HUES48 (cell line): ENCODE measurements around the gene ELF2.
A peak's percentile ranks its signal among the peaks of the same experiment; 100 is the strongest.
"Not testable (repeated sequence)": the region's sequence is repeated elsewhere in the genome, so short reads cannot be mapped to it uniquely, and the experiment has no call there.

Experiments
- H3K27ac ChIP-seq: one replicate; pipeline ENCODE4 v1.7.0; 2013; ENCODE audit warnings: low read depth, low read length, inconsistent platforms
- H3K27me3 ChIP-seq: 2 replicates; pipeline ENCODE4 v1.6.1; 2013; ENCODE audit warnings: mild to moderate bottlenecking, low read length; ENCODE audit not compliant: control insufficient read depth, insufficient read depth
- H3K36me3 ChIP-seq: 2 replicates; pipeline ENCODE4 v1.6.1; 2013; ENCODE audit warnings: low read length; ENCODE audit not compliant: control insufficient read depth, insufficient read depth
- H3K4me1 ChIP-seq: 2 replicates; pipeline ENCODE4 v1.6.1; 2013; ENCODE audit warnings: mild to moderate bottlenecking, low read length; ENCODE audit not compliant: control insufficient read depth, insufficient read depth
- H3K4me3 ChIP-seq: 2 replicates; pipeline ENCODE4 v1.5.1; 2013; ENCODE audit warnings: mild to moderate bottlenecking, low read depth, low read length
- H3K9ac ChIP-seq: 2 replicates; pipeline ENCODE4 v1.6.1; 2013; ENCODE audit warnings: mild to moderate bottlenecking, low read depth, low read length, moderate library complexity
- H3K9me3 ChIP-seq: 2 replicates; pipeline ENCODE4 v1.6.1; 2013; ENCODE audit warnings: low read length; ENCODE audit not compliant: control insufficient read depth, insufficient read depth

The ELF2 gene

GRCh38 chr4:139114795-139115194 lies 62.2 kb downstream of the ELF2 start:
- H3K9ac ChIP-seq, H3K4me3 ChIP-seq, H3K4me1 ChIP-seq, H3K27ac ChIP-seq, H3K9me3 ChIP-seq, H3K27me3 ChIP-seq: not testable (repeated sequence)
- peaks cover 17% of the 10 kb centered on the region; the same call in 1 of the 2 replicates for H3K36me3 ChIP-seq

- Histone ChIP-seq H3K27ac (no peak overlapping the region), H3K9me3 (no peaks in the 10 kb centered on the region), H3K9ac (no peak overlapping the region), H3K4me3 (no peak overlapping the region), H3K36me3 (peaks cover 17% of the 10 kb centered on the region; the same call in 1 of the 2 replicates), H3K4me1 (no peaks in the 10 kb centered on the region), H3K27me3 (no peaks in the 10 kb centered on the region)
Observed at GRCh38 chr4:139112650-139113049, 64.4 kb downstream of the ELF2 start.

- H3K27me3 ChIP-seq, result no peaks in the 10 kb centered on the region
- H3K9me3 ChIP-seq, result no peaks in the 10 kb centered on the region
- no peak overlapping the region for H3K4me3 ChIP-seq
- no peak overlapping the region for H3K27ac ChIP-seq
- no peaks in the 10 kb centered on the region for H3K36me3 ChIP-seq
- no peak overlapping the region for H3K9ac ChIP-seq
- H3K4me1 ChIP-seq, result no peaks in the 10 kb centered on the region
Observed at GRCh38 chr4:139108567-139109128, 68.4 kb downstream of the ELF2 start.

DNA sequence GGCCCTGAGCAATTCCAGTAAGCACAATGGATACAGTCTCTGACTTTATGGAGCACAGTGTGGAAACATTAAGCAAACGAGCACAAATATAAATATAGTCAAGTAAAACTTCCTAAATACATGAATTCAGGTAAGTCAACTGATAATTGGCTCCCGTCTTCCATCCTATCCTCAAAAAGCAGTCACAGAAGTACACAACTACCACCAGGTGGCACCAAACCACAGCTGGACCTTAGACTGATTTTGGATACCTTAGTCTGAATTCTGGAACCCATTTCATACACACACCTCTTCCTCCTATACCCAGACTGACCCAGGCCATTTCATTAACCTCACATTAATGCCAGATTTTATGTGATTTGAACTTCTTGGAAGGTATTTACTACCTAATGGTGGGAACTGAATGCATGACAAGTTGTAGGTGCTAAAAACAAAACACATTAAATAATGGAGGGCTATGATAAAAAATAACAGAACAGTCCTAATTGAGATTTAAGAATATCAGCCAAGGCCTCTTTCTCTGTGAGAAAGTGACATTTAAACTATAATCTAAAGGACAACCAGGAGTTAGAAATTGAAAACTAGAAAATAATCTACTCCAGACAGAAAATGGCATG lies 77.5 kb downstream of the ELF2 start:
- no peak overlapping the region for H3K4me3 ChIP-seq
- H3K36me3 ChIP-seq, result no peaks in the 10 kb centered on the region
- H3K4me1 ChIP-seq, result peaks cover 6% of the 10 kb centered on the region; the same call in 1 of the 2 replicates
- no peak overlapping the region for H3K27ac ChIP-seq
- no peaks in the 10 kb centered on the region for H3K27me3 ChIP-seq
- H3K9ac ChIP-seq, result no peak overlapping the region
- H3K9me3 ChIP-seq, result no peaks in the 10 kb centered on the region

DNA sequence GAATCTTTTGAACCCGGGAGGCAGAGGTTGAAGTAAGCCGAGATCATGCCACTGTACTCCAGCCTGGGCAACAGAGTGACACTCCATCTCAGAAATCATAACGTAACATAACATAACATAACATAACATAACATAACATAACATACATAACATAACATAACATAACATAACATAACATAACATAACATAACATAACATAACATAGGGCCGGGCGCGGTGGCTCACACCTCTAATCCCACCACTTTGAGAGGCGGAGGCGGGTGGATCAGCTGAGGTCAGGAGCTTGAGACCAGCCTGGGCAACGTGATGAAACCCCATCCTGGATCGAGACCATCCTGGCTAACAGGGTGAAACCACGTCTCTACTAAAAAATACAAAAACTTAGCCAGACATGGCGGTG lies 84.7 kb downstream of the ELF2 start:
- Histone ChIP-seq H3K4me1 (no peaks in the 10 kb centered on the region), H3K27ac (no peak overlapping the region), H3K4me3 (no peak overlapping the region), H3K9ac (no peak overlapping the region), H3K36me3 (no peaks in the 10 kb centered on the region), H3K9me3 (no peaks in the 10 kb centered on the region), H3K27me3 (no peaks in the 10 kb centered on the region)

- Histone ChIP-seq H3K4me3 (peak overlapping the region; percentile 85), H3K36me3 (no peaks in the 10 kb centered on the region), H3K9ac (no peak overlapping the region), H3K9me3 (no peaks in the 10 kb centered on the region), H3K4me1 (peaks cover 9% of the 10 kb centered on the region), H3K27ac (peak overlapping the region; percentile 97), H3K27me3 (no peaks in the 10 kb centered on the region)
Observed at GRCh38 chr4:139085141-139085540, 91.9 kb downstream of the ELF2 start.

DNA sequence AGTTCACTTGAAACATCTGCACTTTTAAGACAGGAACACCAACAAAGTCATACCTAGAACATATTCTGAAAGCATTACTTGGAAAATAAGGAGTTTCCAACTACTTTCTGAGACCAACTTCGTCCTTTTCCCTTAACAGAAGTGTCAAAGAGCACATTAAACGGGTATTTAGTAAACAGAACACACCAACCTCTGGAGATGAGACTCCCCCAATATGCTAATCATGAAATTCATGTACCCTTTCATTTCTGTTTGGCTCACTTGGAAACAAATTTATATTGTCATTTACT lies 92.3 kb downstream of the ELF2 start:
- H3K36me3 ChIP-seq, result no peaks in the 10 kb centered on the region
- peak overlapping the region; percentile 63 for H3K9ac ChIP-seq
- H3K27ac ChIP-seq, result peak overlapping the region; percentile 97
- no peaks in the 10 kb centered on the region for H3K9me3 ChIP-seq
- peak overlapping the region; percentile 85 for H3K4me3 ChIP-seq
- H3K4me1 ChIP-seq, result peaks cover 9% of the 10 kb centered on the region
- no peaks in the 10 kb centered on the region for H3K27me3 ChIP-seq

DNA sequence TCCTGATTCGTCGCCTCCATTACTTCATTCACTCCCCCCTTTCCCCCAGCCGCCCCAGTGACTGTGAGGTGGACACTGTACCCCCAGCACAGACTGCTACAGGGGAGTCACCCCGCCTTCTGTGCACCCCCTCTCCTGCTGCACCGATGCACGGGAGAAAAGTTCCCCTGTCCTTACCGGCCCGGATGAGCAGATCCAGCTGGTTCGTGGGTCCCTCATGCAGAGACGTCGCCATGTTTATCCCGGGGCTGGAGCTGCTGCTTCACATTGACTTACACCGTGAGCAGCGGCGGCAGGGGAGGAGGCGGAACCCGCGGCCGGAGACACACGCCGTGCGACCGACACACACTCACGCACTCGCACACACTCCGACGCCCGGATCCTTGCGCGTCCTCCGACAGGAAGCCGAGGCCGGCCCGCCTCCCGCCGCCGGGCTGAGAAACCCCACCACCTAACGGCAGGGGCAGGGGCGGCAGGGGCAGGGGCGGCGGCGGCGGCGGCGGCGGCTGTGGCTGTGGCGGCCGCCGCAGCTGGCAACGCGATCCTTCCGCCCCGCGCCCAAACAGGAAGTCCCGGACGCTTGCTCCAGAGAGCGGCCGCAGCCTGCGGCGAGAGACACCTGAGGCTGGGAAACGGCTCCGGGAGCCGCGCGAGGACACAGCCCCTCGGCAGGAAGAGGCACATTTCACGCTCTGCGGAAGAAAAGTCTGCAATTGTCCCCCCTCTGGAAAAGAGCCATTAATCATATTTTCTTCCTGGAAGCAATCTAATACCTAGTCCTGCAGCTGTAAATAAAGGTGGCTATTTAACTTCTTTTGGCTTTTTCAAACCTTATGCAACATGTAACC lies 92.8 kb downstream of the ELF2 start:
- H3K9ac ChIP-seq, result peak overlapping the region; percentile 73
- H3K4me1 ChIP-seq, result peaks cover 9% of the 10 kb centered on the region
- H3K27ac ChIP-seq, result peak overlapping the region; percentile 97
- no peaks in the 10 kb centered on the region for H3K27me3 ChIP-seq
- H3K9me3 ChIP-seq, result no peaks in the 10 kb centered on the region
- H3K36me3 ChIP-seq, result no peaks in the 10 kb centered on the region
- H3K4me3 ChIP-seq, result peak overlapping the region; percentile 85

GRCh38 chr4:139083607-139083955 lies 93.4 kb downstream of the ELF2 start:
- Histone ChIP-seq H3K27me3 (no peaks in the 10 kb centered on the region), H3K9ac (peak overlapping the region; percentile 73), H3K4me3 (peak overlapping the region; percentile 85)

DNA sequence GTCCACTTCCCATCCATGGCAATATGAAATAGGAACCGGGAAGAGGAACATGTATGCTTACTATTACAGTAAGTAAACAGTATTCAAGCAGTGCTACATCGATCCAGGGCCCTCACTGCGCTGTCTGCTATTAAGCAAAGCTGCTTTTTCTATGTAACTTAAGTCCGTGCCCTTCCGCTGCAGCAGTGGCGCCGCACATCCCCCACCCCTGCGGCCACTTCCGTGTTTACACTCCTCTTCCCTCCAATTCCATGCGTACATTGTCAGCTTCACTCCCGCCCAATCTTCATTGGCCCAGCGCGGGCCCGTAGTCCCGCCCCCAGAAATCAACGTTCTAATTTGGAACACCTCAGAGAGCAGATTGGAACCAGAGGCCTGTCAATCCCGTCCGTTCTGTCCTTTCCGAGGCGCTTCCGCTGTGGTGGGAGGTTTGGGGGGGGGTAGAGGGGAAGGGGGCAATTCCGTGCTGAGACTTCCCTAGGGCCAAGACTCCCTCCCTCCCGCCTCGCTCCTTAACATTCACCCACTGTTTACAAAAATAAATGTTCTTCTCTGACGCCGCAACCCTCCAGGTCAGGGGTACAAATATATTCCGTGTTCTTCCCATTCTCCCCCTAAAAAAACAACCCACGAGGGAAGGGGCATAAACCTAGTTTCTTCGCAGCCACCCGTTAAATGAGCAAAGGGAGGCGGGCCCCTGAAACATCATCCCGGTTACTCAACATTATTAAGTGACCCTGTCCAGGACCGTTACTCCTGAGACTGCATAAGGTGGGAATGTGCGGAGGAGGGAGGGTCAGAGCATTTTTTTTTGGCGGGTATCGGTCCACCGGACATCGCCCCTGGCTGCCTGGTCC lies 94.0 kb downstream of the ELF2 start:
- Histone ChIP-seq H3K27ac (peak overlapping the region; percentile 97), H3K4me3 (peak overlapping the region; percentile 85), H3K9ac (peak overlapping the region; percentile 73), H3K4me1 (peaks cover 9% of the 10 kb centered on the region), H3K36me3 (no peaks in the 10 kb centered on the region), H3K27me3 (no peaks in the 10 kb centered on the region), H3K9me3 (no peaks in the 10 kb centered on the region)

More at GRCh38 chr4:139083607-139083955, 93.4 kb downstream of the ELF2 start:
- H3K27ac ChIP-seq, result peak overlapping the region; percentile 97
- no peaks in the 10 kb centered on the region for H3K9me3 ChIP-seq
- H3K4me1 ChIP-seq, result peaks cover 9% of the 10 kb centered on the region
- H3K36me3 ChIP-seq, result no peaks in the 10 kb centered on the region
